ENCODE results near the gene PAQR8.

GRCh38 chr6:52337633-52338290, 24.2 kb upstream of the PAQR8 start:
- TF ChIP-seq POLR2A (IDR thresholded peaks at IDR 0.05) (no peak), CTCF (IDR thresholded peaks at IDR 0.05) (no peak), POLR2AphosphoS5 (IDR thresholded peaks at IDR 0.05; ENCODE audit: insufficient read depth in 1 of 2, low read depth in 1 of 2) (no peak)
